B cell (primary cell): ENCODE results near the gene TCF21. TPM values are rescaled to one million over a fixed set of nuclear protein-coding genes. Genes with fewer than 3 reads are reported as not detected.

Experiments
- ATAC-seq: fragments of 200-7000 bp; cut with Tn5 transposase; one replicate; pipeline ENCODE4 v1.10.0; 2021; ENCODE audit warnings: low read depth, mild to moderate bottlenecking, moderate number of reproducible peaks, moderate library complexity
- CTCF ChIA-PET: fragments of 350-600 bp; sonication (Branson Sonifier 250); formaldehyde crosslinking; loops from one replicate; lab custom pipeline; 2021; ENCODE audit warnings: antibody characterized with exemption, inconsistent platforms; lab: Charles Lee
- POLR2A ChIA-PET: fragments of 350-600 bp; sonication (Branson Sonifier 250); formaldehyde crosslinking; loops from one replicate; lab custom pipeline; 2021; ENCODE audit warnings: antibody characterized with exemption; lab: Charles Lee
- DNase-seq: peaks from one replicate; pipeline ENCODE4 v3.0.0; 2013
- H2AFZ ChIP-seq: 2 replicates; pipeline ENCODE4 v1.6.1; 2012; ENCODE audit warnings: mild to moderate bottlenecking, low read depth, low read length; ENCODE audit not compliant: insufficient read depth, poor library complexity, severe bottlenecking
- H3K27ac ChIP-seq, 2 donors: 1 replicate in 1 of 2; 2 replicates in 1 of 2; pipeline ENCODE4 v1.5.1; 2012 to 2013; ENCODE audit warnings: low read length in 2 of 2, mild to moderate bottlenecking in 2 of 2, moderate library complexity in 1 of 2
- H3K27me3 ChIP-seq, 4 experiments: fragments of 200-600 bp in 1 of 4; sonication (generic) in 1 of 4; replicated peaks in 1 of 4; 1 replicate in 2 of 4; 2 replicates in 2 of 4; pipeline versions ENCODE4 v1.6.1 to v1.7.0; 2013 to 2016; ENCODE audit warnings: low read length in 3 of 4, mild to moderate bottlenecking in 2 of 4, mixed read lengths in 1 of 4, moderate library complexity in 1 of 4; ENCODE audit not compliant: insufficient read depth in 4 of 4, control insufficient read depth in 3 of 4; ENCODE audit errors: control extremely low read depth in 1 of 4
- H3K36me3 ChIP-seq, 2 experiments: replicated peaks in 1 of 2; 1 replicate in 1 of 2; 2 replicates in 1 of 2; pipeline versions ENCODE4 v1.6.1 to v1.7.1; 2013; ENCODE audit warnings: low read length in 1 of 2; ENCODE audit not compliant: insufficient read depth in 2 of 2, control insufficient read depth in 1 of 2; ENCODE audit errors: control extremely low read depth in 1 of 2, extremely low read depth in 1 of 2
- H3K4me1 ChIP-seq, 2 donors: fragments of 200-600 bp in 1 of 2; sonication (generic) in 1 of 2; 1 replicate in 1 of 2; 2 replicates in 1 of 2; pipeline versions ENCODE4 v1.5.1 to v1.6.1; 2013 to 2017; ENCODE audit warnings: low read length in 2 of 2; ENCODE audit not compliant: control insufficient read depth in 2 of 2, insufficient read depth in 2 of 2
- H3K4me2 ChIP-seq: replicated peaks from 2 replicates; pipeline ENCODE3; 2012; ENCODE audit warnings: mild to moderate bottlenecking, low read depth, low read length; ENCODE audit not compliant: poor library complexity, severe bottlenecking
- H3K4me3 ChIP-seq, 5 experiments: fragments of 200-600 bp in 1 of 5; sonication (generic) in 1 of 5; 1 replicate in 3 of 5; 2 replicates in 2 of 5; pipeline versions ENCODE4 v1.5.1 to v1.7.0; 2011 to 2016; ENCODE audit warnings: low read length in 4 of 5, mild to moderate bottlenecking in 4 of 5, low read depth in 2 of 5, control low read depth in 1 of 5, moderate library complexity in 1 of 5; ENCODE audit not compliant: insufficient read depth in 1 of 5; ENCODE audit errors: control extremely low read depth in 1 of 5, extremely low read depth in 1 of 5
- H3K79me2 ChIP-seq: fragments of 200-600 bp; sonication (generic); one replicate; pipeline ENCODE4 v1.6.0; 2016; ENCODE audit warnings: low read length; ENCODE audit not compliant: control insufficient read depth, insufficient read depth
- H3K9ac ChIP-seq: fragments of 200-600 bp; sonication (generic); 2 replicates; pipeline ENCODE4 v1.6.1; 2017; ENCODE audit warnings: mild to moderate bottlenecking, low read length, moderate library complexity
- H3K9me3 ChIP-seq, 3 donors: one replicate each; pipeline versions ENCODE4 v1.6.1 to v1.7.1; 2013; ENCODE audit warnings: low read length in 2 of 3; ENCODE audit not compliant: control insufficient read depth in 2 of 3, insufficient read depth in 1 of 3; ENCODE audit errors: control extremely low read depth in 1 of 3
- H4K20me1 ChIP-seq: 2 replicates; pipeline ENCODE4 v1.6.0; 2012; ENCODE audit warnings: mild to moderate bottlenecking, low read length; ENCODE audit not compliant: insufficient read depth, control insufficient read depth, poor library complexity, severe bottlenecking
- H3K27ac Mint-ChIP-seq: one replicate; pipeline ENCODE4 v1.8.0; 2021; ENCODE audit warnings: mixed read lengths
- H3K27me3 Mint-ChIP-seq: one replicate; pipeline ENCODE4 v1.8.0; 2021; ENCODE audit warnings: mixed read lengths
- H3K4me1 Mint-ChIP-seq: one replicate; pipeline ENCODE4 v1.8.0; 2021; ENCODE audit warnings: mixed read lengths
- H3K4me3 Mint-ChIP-seq: one replicate; pipeline ENCODE4 v1.8.0; 2021; ENCODE audit warnings: mixed read lengths
- H3K9me3 Mint-ChIP-seq: one replicate; pipeline ENCODE4 v1.8.0; 2022; ENCODE audit warnings: mixed read lengths; ENCODE audit not compliant: insufficient read depth
- CTCF ChIP-seq: fragments of 200-600 bp; IDR thresholded peaks from one replicate; pipeline ENCODE4 v1.8.0; 2022; ENCODE audit warnings: antibody characterized with exemption, mild to moderate bottlenecking
- EZH2 ChIP-seq: IDR thresholded peaks from 2 replicates; pipeline ENCODE4 v1.6.1; 2012; ENCODE audit warnings: borderline replicate concordance, low read depth, mild to moderate bottlenecking, moderate library complexity, low read length; ENCODE audit not compliant: insufficient read depth, poor library complexity, severe bottlenecking
- WGBS: methylation state at CpG from one replicate; pipeline ENCODE4 v1.1.5; 2013; ENCODE audit warnings: missing lambda C conversion rate; ENCODE audit not compliant: insufficient coverage; 5-methylcytosine and 5-hydroxymethylcytosine counted together
- intact Hi-C: fragments of 100-400 bp; cut with micrococcal nuclease; formaldehyde crosslinking; loops from one replicate; pipeline ENCODE4 v1.10.0; 2022
- polyA plus RNA-seq: library from polyadenylated mRNA; depleted of rRNA; stranded (reverse); fragments of >200 nt; gene quantifications from 2 replicates; pipeline ENCODE4 v1.2.3, GENCODE V29; 2012
- total RNA-seq, 2 donors: library from RNA; stranded (reverse); fragments of 120-200 nt in 1 of 2; gene quantifications; 1 replicate in 1 of 2; 2 replicates in 1 of 2; pipeline versions ENCODE4 v1.2.3 to v1.2.4, GENCODE V29; 2013 to 2022

TCF21 gene
- total and polyA plus RNA-seq, 2 donors (not counting 1 experiment from before 2014, with no cell fraction given): not detected

GRCh38 chr6:133843098-133843497 is 45.8 kb upstream of the TCF21 start:
- Histone ChIP-seq H3K79me2 (no peaks in the 10 kb centered on the region), H3K9me3 (peaks cover 0 to 4% (median 0%) of the 10 kb centered on the region in 3 donors), H3K27ac (no peak overlapping the region), H3K9ac (no peak overlapping the region), H3K27me3 (peaks cover 0 to 11% (median 4%) of the 10 kb centered on the region in 4 experiments), H2AFZ (no peak overlapping the region), H3K4me3 (no peak overlapping the region), H3K4me2 (no peak overlapping the region), H3K4me1 (peaks cover under 1 to 1% of the 10 kb centered on the region in 2 donors), H3K36me3 (no peaks in the 10 kb centered on the region), H4K20me1 (no peaks in the 10 kb centered on the region)
- intact Hi-C loops: no loop called here
- ChIA-PET CTCF (no interaction called here), POLR2A (no interaction called here)
- ATAC-seq: no peak
- DNase-seq: no peak
- peaks cover 30% of the 10 kb centered on the region for H3K27me3 Mint-ChIP-seq
- H3K27ac Mint-ChIP-seq: no peak overlapping the region
- H3K4me3 Mint-ChIP-seq: no peak overlapping the region
- 100% methylated on average over 1 of the region's 2 CpGs for WGBS
- H3K9me3 Mint-ChIP-seq: peaks cover 2% of the 10 kb centered on the region
- TF ChIP-seq CTCF: no peak
- no peak for TF ChIP-seq EZH2
- H3K4me1 Mint-ChIP-seq: peaks cover 2% of the 10 kb centered on the region

- Histone ChIP-seq H3K4me1 (no peaks in the 10 kb centered on the region), H3K9ac (no peak overlapping the region), H3K4me2 (no peak overlapping the region), H3K36me3 (no peaks in the 10 kb centered on the region), H3K4me3 (no peak overlapping the region), H3K27me3 (peaks cover 0 to 6% (median under 1%) of the 10 kb centered on the region in 4 experiments), H4K20me1 (no peaks in the 10 kb centered on the region), H3K27ac (no peak overlapping the region), H3K9me3 (no peaks in the 10 kb centered on the region), H2AFZ (no peak overlapping the region), H3K79me2 (no peaks in the 10 kb centered on the region)
- WGBS: no CpG with 5 or more reads among the region's 1 CpG
- ChIA-PET POLR2A (no interaction called here), CTCF (no interaction called here)
- no peak overlapping the region for H3K4me3 Mint-ChIP-seq
- intact Hi-C loops: no loop called here
- ATAC-seq: no peak
- no peak for DNase-seq
- H3K9me3 Mint-ChIP-seq: peaks cover 2% of the 10 kb centered on the region
- no peaks in the 10 kb centered on the region for H3K4me1 Mint-ChIP-seq
- H3K27me3 Mint-ChIP-seq: peaks cover 27% of the 10 kb centered on the region
- H3K27ac Mint-ChIP-seq: no peak overlapping the region
- TF ChIP-seq EZH2: no peak
- no peak for TF ChIP-seq CTCF
Measured at GRCh38 chr6:133844709-133845108, 44.2 kb upstream of the TCF21 start.
